GM12878 (cell line): Measurements from ENCODE around the gene RMND5A. TPM values are rescaled to one million over a fixed set of nuclear protein-coding genes. Genes with fewer than 3 reads are reported as not detected.
A peak's percentile ranks its signal among the peaks of the same experiment; 100 is the strongest.
"Not testable (repeated sequence)": the region's sequence is repeated elsewhere in the genome, so short reads cannot be mapped to it uniquely, and the experiment has no call there.

Source experiments
- ATAC-seq: fragments of 200-7000 bp; cut with Tn5 transposase; 3 replicates; pipeline ENCODE4 v1.9.1; 2020; ENCODE audit warnings: mild to moderate bottlenecking, moderate library complexity
- Bru-seq: library from RNA; stranded (reverse); fragments of 400-500 nt; gene quantifications from one replicate; lab custom pipeline; 2021; lab: Mats Ljungman, UMichigan
- BruChase-seq, 2 experiments: library from RNA; stranded (reverse); fragments of 400-500 nt; gene quantifications; one replicate each; lab custom pipeline; 2021; lab: Mats Ljungman, UMichigan
- BruUV-seq: library from RNA; stranded (reverse); fragments of 400-500 nt; replicated peaks from 2 replicates; lab custom pipeline; 2021; lab: Mats Ljungman, UMichigan
- CTCF ChIA-PET: fragments of 300-600 bp; sonication (Branson Sonifier 250); formaldehyde crosslinking; extraction: SDS; loops from one replicate; lab custom pipeline; 2021; ENCODE audit warnings: inconsistent platforms; lab: Yijun Ruan, JAX
- POLR2A ChIA-PET: fragments of 350-600 bp; formaldehyde crosslinking; extraction: SDS; loops from one replicate; lab custom pipeline; 2021; ENCODE audit warnings: inconsistent platforms; lab: Charles Lee
- RAD21 ChIA-PET: fragments of 300-600 bp; sonication (Branson Sonifier 250); formaldehyde crosslinking; loops from one replicate; lab custom pipeline; 2023; ENCODE audit warnings: antibody characterized with exemption; ENCODE audit not compliant: unreplicated experiment; lab: Charles Lee
- SMC1A ChIA-PET: fragments of 300-600 bp; sonication (Branson Sonifier 250); formaldehyde crosslinking; loops from one replicate; lab custom pipeline; 2023; ENCODE audit not compliant: unreplicated experiment, uncharacterized antibody; lab: Charles Lee
- DNase-seq: peaks from one replicate; pipeline ENCODE4 v3.0.0-alpha.2; 2011; ENCODE audit warnings: low read depth, low spot score
- FAIRE-seq: peaks from 3 replicates; lab custom pipeline; 2011; peaks lifted over from hg19 to GRCh38; lab: Jason Lieb, UNC
- H2AFZ ChIP-seq: 2 replicates; pipeline ENCODE4 v1.6.0; 2011; ENCODE audit warnings: low read depth, low read length, control low read depth; ENCODE audit not compliant: control insufficient read depth
- H3K27ac ChIP-seq: 2 replicates; pipeline ENCODE4 v1.5.1; 2011; ENCODE audit warnings: control low read depth; ENCODE audit not compliant: control insufficient read depth, insufficient read depth
- H3K27me3 ChIP-seq, 2 experiments: replicated peaks in 1 of 2; 2 replicates each; pipeline versions ENCODE4 v1.6.0 to v1.6.1; 2011; ENCODE audit warnings: low read length in 1 of 2; ENCODE audit not compliant: control insufficient read depth in 2 of 2, insufficient read depth in 2 of 2
- H3K36me3 ChIP-seq, 2 experiments: 2 replicates each; pipeline ENCODE4 v1.5.1; 2011; ENCODE audit warnings: low read length in 1 of 2; ENCODE audit not compliant: control insufficient read depth in 2 of 2, insufficient read depth in 2 of 2
- H3K4me1 ChIP-seq: 2 replicates; pipeline ENCODE4 v1.6.1; 2011; ENCODE audit warnings: mild to moderate bottlenecking, low read length, moderate library complexity, mixed read lengths; ENCODE audit not compliant: control insufficient read depth, insufficient read depth
- H3K4me2 ChIP-seq: 2 replicates; pipeline ENCODE4 v1.6.0; 2011; ENCODE audit warnings: control low read depth; ENCODE audit not compliant: control insufficient read depth, insufficient read depth
- H3K4me3 ChIP-seq: fragments of 200-600 bp; sonication (generic); 2 replicates; pipeline ENCODE4 v1.5.1; 2016
- H3K79me2 ChIP-seq: 2 replicates; pipeline ENCODE4 v1.6.0; 2011; ENCODE audit warnings: low read length; ENCODE audit not compliant: control insufficient read depth, insufficient read depth
- H3K9ac ChIP-seq: 2 replicates; pipeline ENCODE4 v1.8.0; 2011; ENCODE audit warnings: low read length, control low read depth, mixed read lengths; ENCODE audit not compliant: control insufficient read depth, insufficient read depth
- H3K9me3 ChIP-seq: replicated peaks from 3 replicates; pipeline ENCODE4 v1.5.1; 2011; ENCODE audit warnings: mild to moderate bottlenecking, low read length; ENCODE audit not compliant: control insufficient read depth, insufficient read depth
- H4K20me1 ChIP-seq: 2 replicates; pipeline ENCODE4 v1.6.0; 2011; ENCODE audit not compliant: control insufficient read depth, insufficient read depth
- ATF7 ChIP-seq: fragments of 450-650 bp; IDR thresholded peaks from 2 replicates; pipeline ENCODE4 v1.6.1; 2016; ENCODE audit warnings: low read depth, mild to moderate bottlenecking
- BACH1 ChIP-seq: fragments of 450-650 bp; IDR thresholded peaks from 2 replicates; pipeline ENCODE4 v1.6.1; 2017; ENCODE audit warnings: mild to moderate bottlenecking, borderline replicate concordance
- BCLAF1 ChIP-seq: fragments of 450-650 bp; IDR thresholded peaks from 2 replicates; pipeline ENCODE4 v1.6.1; 2017; ENCODE audit warnings: antibody characterized with exemption, mild to moderate bottlenecking, moderate library complexity
- BHLHE40 ChIP-seq, 2 experiments: fragments of 450-650 bp in 1 of 2; IDR thresholded peaks; 2 replicates each; pipeline ENCODE4 v1.6.1; 2011 to 2017; ENCODE audit warnings: low read depth in 2 of 2, borderline replicate concordance in 1 of 2, improper control_type of control experiment in 1 of 2, low read length in 1 of 2, mild to moderate bottlenecking in 1 of 2
- CREB1 ChIP-seq: IDR thresholded peaks from 2 replicates; pipeline ENCODE4 v1.6.1; 2012; ENCODE audit warnings: low read depth, mild to moderate bottlenecking, inconsistent platforms
- EGR1 ChIP-seq, 2 experiments: IDR thresholded peaks; 1 replicate in 1 of 2; 2 replicates in 1 of 2; pipeline ENCODE4 v1.6.1; 2011 to 2012; ENCODE audit warnings: low read depth in 2 of 2, low read length in 2 of 2, borderline replicate concordance in 1 of 2, mild to moderate bottlenecking in 1 of 2, moderate library complexity in 1 of 2
- KLF5 ChIP-seq: fragments of 450-650 bp; IDR thresholded peaks from 2 replicates; pipeline ENCODE4 v1.6.1; 2014; ENCODE audit warnings: mild to moderate bottlenecking; ENCODE audit not compliant: partially characterized antibody
- POLR2A ChIP-seq: IDR thresholded peaks from 2 replicates; pipeline ENCODE4 v1.6.1; 2011; ENCODE audit warnings: low read depth, mild to moderate bottlenecking, low read length
- RELB ChIP-seq: fragments of 450-650 bp; IDR thresholded peaks from 2 replicates; pipeline ENCODE4 v1.6.1; 2017; ENCODE audit warnings: low read depth, mild to moderate bottlenecking, moderate library complexity
- RFX5 ChIP-seq: IDR thresholded peaks from 2 replicates; pipeline ENCODE4 v1.6.1; 2011; ENCODE audit warnings: low read depth, low read length, improper control_type of control experiment
- SP1 ChIP-seq: IDR thresholded peaks from one replicate; pipeline ENCODE4 v1.6.1; 2011; ENCODE audit warnings: low read depth, low read length
- SREBF1 ChIP-seq: IDR thresholded peaks from 2 replicates; pipeline ENCODE4 v1.6.1; 2012; ENCODE audit warnings: mild to moderate bottlenecking, low read length
- WGBS: methylation state at CpG from one replicate; pipeline ENCODE4 v1.1.6; 2016; ENCODE audit warnings: low lambda C conversion rate; ENCODE audit not compliant: insufficient replicate concordance, insufficient coverage; ENCODE audit errors: missing lambda C conversion rate; 5-methylcytosine and 5-hydroxymethylcytosine counted together
- in situ Hi-C: fragments of 300-500 bp; cut with MboI; formaldehyde crosslinking; loops from 9 replicates; pipeline ENCODE4 v1.14.3; 2018; ENCODE audit warnings: mixed read lengths
- intact Hi-C: fragments of 100-400 bp; cut with micrococcal nuclease; formaldehyde crosslinking; loops from one replicate; pipeline ENCODE4 v1.14.2; 2022; ENCODE audit not compliant: unreplicated experiment
- long read RNA-seq, 2 experiments: library from polyadenylated mRNA; unstranded; transcript quantifications; one replicate each; pipeline ENCODE4 v2.0.0, GENCODE V29; 2019 to 2020
- polyA minus RNA-seq, 3 experiments: library from RNA; depleted of rRNA, polyadenylated mRNA; stranded (reverse); fragments of >200 nt; gene quantifications; 2 replicates each; pipeline ENCODE4 v1.2.3, GENCODE V29; 2011
- polyA plus RNA-seq, 11 experiments: library from polyadenylated mRNA; depleted of rRNA in 4 of 11; unstranded in 6 of 11; stranded (reverse) in 5 of 11; fragments of >200 nt; fragmentation: Nextera tagmentation in 4 of 11; fragmentation: Illumina TruSeq in 1 of 11; extraction: Ambion mirVana in 4 of 11; extraction: Trizol in 1 of 11; gene quantifications; 1 replicate in 1 of 11; 2 replicates in 10 of 11; pipeline versions ENCODE4 v1.2.1 to v1.2.3, GENCODE V29; 2011 to 2016; ENCODE audit warnings: inconsistent platforms in 2 of 11, missing spikeins in 2 of 11, low read depth in 1 of 11
- total RNA-seq, 4 experiments: library from RNA; depleted of rRNA in 3 of 4; stranded (reverse); fragments of >200 nt in 3 of 4; fragmentation: Illumina TruSeq in 1 of 4; extraction: Trizol in 1 of 4; gene quantifications; 2 replicates each; pipeline versions ENCODE4 v1.2.1 to v1.2.3, GENCODE V29; 2013 to 2021

Gene RMND5A, protein sequence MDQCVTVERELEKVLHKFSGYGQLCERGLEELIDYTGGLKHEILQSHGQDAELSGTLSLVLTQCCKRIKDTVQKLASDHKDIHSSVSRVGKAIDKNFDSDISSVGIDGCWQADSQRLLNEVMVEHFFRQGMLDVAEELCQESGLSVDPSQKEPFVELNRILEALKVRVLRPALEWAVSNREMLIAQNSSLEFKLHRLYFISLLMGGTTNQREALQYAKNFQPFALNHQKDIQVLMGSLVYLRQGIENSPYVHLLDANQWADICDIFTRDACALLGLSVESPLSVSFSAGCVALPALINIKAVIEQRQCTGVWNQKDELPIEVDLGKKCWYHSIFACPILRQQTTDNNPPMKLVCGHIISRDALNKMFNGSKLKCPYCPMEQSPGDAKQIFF
- 21.6 and 22.0 TPM in 2 replicates for total RNA-seq (2013; cell fraction: nucleolus; rRNA removed)
- total RNA-seq (2014; rRNA removed) (26.9 and 31.8 TPM in 2 replicates), total RNA-seq (2014; rRNA removed; fragmentation: Illumina TruSeq; extraction: Trizol) (27.0 and 29.1 TPM in 2 replicates), total RNA-seq (2021) (25.5 and 28.2 TPM in 2 replicates), polyA plus RNA-seq (2011; rRNA removed) (31.3 and 38.3 TPM in 2 replicates), polyA plus RNA-seq (2014; fragmentation: Illumina TruSeq; extraction: Trizol) (31.2 and 33.6 TPM in 2 replicates), polyA plus RNA-seq (2014; fragmentation: Nextera tagmentation; extraction: Ambion mirVana) (10 to 100 TPM in 1 of 2 experiments, 1 to 10 TPM in 1; 8.3 to 10.2 TPM), polyA plus RNA-seq (2014; rRNA removed) (19.4 and 20.9 TPM in 2 replicates), polyA plus RNA-seq (2016; fragmentation: Nextera tagmentation; extraction: Ambion mirVana) (10 to 100 TPM; 12.7 to 18.8 TPM), polyA minus RNA-seq (2011; rRNA and poly(A)+ RNA removed) (32.8 and 46.1 TPM in 2 replicates), Bru-seq, nascent RNA (percentile 86 among the genes with signal in this experiment), BruChase-seq, experiment 1, labeled RNA remaining after a 6-hour chase (percentile 85 among the genes with signal in this experiment), BruChase-seq, experiment 2, labeled RNA remaining after a 2-hour chase (percentile 90 among the genes with signal in this experiment)
- 8.3 TPM for polyA plus RNA-seq (2011; ENCODE audit: low read depth)
- polyA plus RNA-seq (2011; cell fraction: cytosol; rRNA removed) = 23.0 and 29.4 TPM in 2 replicates
- polyA plus RNA-seq (2011; cell fraction: nucleus; rRNA removed) = 9.1 and 10.2 TPM in 2 replicates
- 11.5 and 13.1 TPM in 2 replicates for polyA plus RNA-seq (2012)
- polyA minus RNA-seq (2011; cell fraction: cytosol; rRNA and poly(A)+ RNA removed) = 16.3 and 19.5 TPM in 2 replicates
- polyA minus RNA-seq (2011; cell fraction: nucleus; rRNA and poly(A)+ RNA removed) = 8.3 and 13.8 TPM in 2 replicates
- long read RNA-seq, experiment 1, full-length matches to known transcripts = 1 of 7 reads
- long read RNA-seq, experiment 1, partial matches to known transcripts = 0 of 7 reads
- long read RNA-seq, experiment 1, other reads (novel, unspliced or antisense) = 6 of 7 reads
- long read RNA-seq, experiment 2, full-length matches to known transcripts = 4 of 13 reads
- long read RNA-seq, experiment 2, partial matches to known transcripts = 3 of 13 reads
- long read RNA-seq, experiment 2, other reads (novel, unspliced or antisense) = 6 of 13 reads

DNA sequence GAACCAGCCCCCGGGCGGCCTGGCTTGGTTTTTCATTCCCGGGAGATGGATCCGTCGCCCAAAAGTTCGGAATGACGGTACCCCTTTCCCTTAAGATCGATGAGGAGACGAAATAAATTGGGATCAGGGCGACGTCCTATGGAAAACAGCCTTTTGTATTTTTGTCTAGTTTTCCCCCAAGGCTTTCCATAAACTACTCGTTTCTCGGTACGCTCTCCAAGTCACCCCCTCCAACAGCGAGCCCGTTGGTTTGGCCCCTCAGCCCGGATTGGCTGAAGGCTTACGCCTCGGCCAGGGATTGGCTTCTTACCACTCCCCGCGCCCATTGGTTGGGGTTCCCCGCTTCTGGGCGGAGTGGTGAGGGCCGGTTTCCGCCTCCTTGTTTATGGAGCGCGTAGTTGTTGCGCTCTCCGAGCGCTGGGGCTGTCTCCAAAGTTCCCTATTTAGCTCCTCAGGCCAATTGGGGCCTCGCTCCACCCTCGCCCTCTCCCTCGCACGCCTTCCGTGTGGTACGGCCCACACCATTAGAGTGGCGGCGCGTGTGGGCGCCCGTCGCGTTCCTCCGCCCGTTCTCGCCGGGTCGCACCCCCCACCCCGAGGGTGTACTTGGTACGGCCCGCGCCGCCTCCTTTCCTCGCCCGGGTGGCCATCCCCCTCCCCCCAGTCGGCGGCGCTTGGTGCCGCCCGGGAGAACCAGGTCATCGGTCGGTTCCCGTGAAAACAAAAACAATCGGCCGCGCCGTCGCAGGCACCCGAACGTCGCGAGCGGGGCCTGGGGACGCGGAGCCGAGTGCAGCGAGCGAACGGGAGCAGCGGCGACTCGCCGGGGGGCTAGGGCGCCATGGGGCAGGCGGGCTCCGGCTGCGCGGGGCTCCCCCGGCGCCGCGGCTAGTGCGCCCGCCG lies at the start of gene RMND5A:
Gene RMND5A (plus strand): TSS at position 655 of the 903 bp plus-strand sequence. CDS start 377 bp downstream, outside the sequence.
- ATAC-seq = peak; percentile 95
- H4K20me1 ChIP-seq, CTCF ChIA-PET, H3K4me2 ChIP-seq, H3K9me3 ChIP-seq, intact Hi-C loops, POLR2A ChIA-PET, SMC1A ChIA-PET, H3K79me2 ChIP-seq, in situ Hi-C loops, RAD21 ChIA-PET, H3K36me3 ChIP-seq, H3K27me3 ChIP-seq, H3K4me1 ChIP-seq: not testable (repeated sequence)
- Histone ChIP-seq H3K4me3 (peak within 1 kb of the TSS; percentile 55), H3K27ac (peak within 1 kb of the TSS; percentile 73), H2AFZ (peak within 1 kb of the TSS; percentile 56), H3K9ac (peak within 1 kb of the TSS; percentile 72)
- WGBS = under 1% methylated on average over 55 of the region's 95 CpGs
- TSS peak; percentile 79 for BruUV-seq
- peak; percentile 55 for DNase-seq
- FAIRE-seq = peak; percentile 89
- TF ChIP-seq RELB (peak; percentile 42; the same call in 1 of the 2 replicates), RFX5 (peak; percentile 39; the same call in 1 of the 2 replicates), KLF5 (peak; percentile 36), POLR2A (peak; percentile 79), CREB1 (peak; percentile 38; the same call in 1 of the 2 replicates), SP1 (peak; percentile 61), SREBF1 (0 out of 2 replicates have a peak, but pooled peaks have one; percentile 56), BHLHE40 (IDR thresholded peaks at IDR 0.05; ENCODE audit: borderline replicate concordance in 1 of 2, low read depth in 2 of 2, low read length in 1 of 2) (peak; percentile 67 to 80; a peak in 3 of 4 replicates), BACH1 (peak; percentile 50; the same call in 1 of the 2 replicates), EGR1 (IDR thresholded peaks at IDR 0.05; ENCODE audit: borderline replicate concordance in 1 of 2, low read depth in 2 of 2, low read length in 2 of 2) (0 out of 3 replicates have a peak, but pooled peaks of 1 of the 2 experiments have one; percentile 5), BCLAF1 (peak; percentile 71; the same call in 1 of the 2 replicates), ATF7 (peak; percentile 83)
